H1 (cell line): ENCODE measurements around the gene TMEM125.

Experiments used
- CHD1 ChIP-seq: IDR thresholded peaks from 2 replicates; pipeline ENCODE4 v1.6.1; 2012; ENCODE audit warnings: low read depth, low read length, improper control_type of control experiment
- CTCF ChIP-seq, 3 experiments: IDR thresholded peaks; 1 replicate in 2 of 3; 2 replicates in 1 of 3; pipeline versions ENCODE4 v1.5.1 to v1.6.1; 2011; ENCODE audit warnings: low read length in 3 of 3, mild to moderate bottlenecking in 3 of 3, inconsistent platforms in 2 of 3, low read depth in 1 of 3, moderate library complexity in 1 of 3; ENCODE audit not compliant: insufficient read depth in 1 of 3; ENCODE audit errors: control extremely low read depth in 1 of 3
- EP300 ChIP-seq, 2 experiments: IDR thresholded peaks; 1 replicate in 1 of 2; 2 replicates in 1 of 2; pipeline ENCODE4 v1.6.1; 2011 to 2012; ENCODE audit warnings: low read depth in 2 of 2, low read length in 2 of 2, mild to moderate bottlenecking in 2 of 2, borderline replicate concordance in 1 of 2, inconsistent platforms in 1 of 2, moderate library complexity in 1 of 2
- GABPA ChIP-seq: IDR thresholded peaks from 2 replicates; pipeline ENCODE4 v1.6.1; 2011; ENCODE audit warnings: mild to moderate bottlenecking, low read length, moderate library complexity, borderline replicate concordance; ENCODE audit not compliant: insufficient read depth
- NRF1 ChIP-seq: IDR thresholded peaks from 2 replicates; pipeline ENCODE4 v1.6.1; 2011; ENCODE audit warnings: mild to moderate bottlenecking, low read depth, low read length, improper control_type of control experiment
- PHF8 ChIP-seq: fragments of 200-600 bp; sonication (generic); conservative IDR thresholded peaks from 2 replicates; pipeline ENCODE4 v1.7.1; 2012; ENCODE audit warnings: low read depth, mild to moderate bottlenecking, inconsistent platforms, low read length, moderate library complexity
- POLR2A ChIP-seq, 2 experiments: IDR thresholded peaks; 1 replicate in 1 of 2; 2 replicates in 1 of 2; pipeline ENCODE4 v1.6.1; 2011; ENCODE audit warnings: low read depth in 2 of 2, low read length in 2 of 2, mild to moderate bottlenecking in 2 of 2; ENCODE audit errors: control extremely low read depth in 1 of 2
- POLR2AphosphoS5 ChIP-seq: IDR thresholded peaks from 2 replicates; pipeline ENCODE4 v1.6.1; 2011; ENCODE audit warnings: low read depth, low read length
- RAD21 ChIP-seq, 2 experiments: IDR thresholded peaks in 1 of 2; conservative IDR thresholded peaks in 1 of 2; 2 replicates each; pipeline ENCODE4 v1.6.1; 2011; ENCODE audit warnings: low read depth in 2 of 2, low read length in 2 of 2, improper control_type of control experiment in 1 of 2, inconsistent platforms in 1 of 2, mild to moderate bottlenecking in 1 of 2, moderate library complexity in 1 of 2
- TBP ChIP-seq: IDR thresholded peaks from 2 replicates; pipeline ENCODE4 v1.6.1; 2011; ENCODE audit warnings: low read depth, low read length, improper control_type of control experiment

GRCh38 chr1:43305461-43305860 lies 35.7 kb downstream of the TMEM125 start:
- TF ChIP-seq POLR2AphosphoS5 (no peak), POLR2A (IDR thresholded peaks at IDR 0.05; ENCODE audit: control extremely low read depth in 1 of 2, low read depth in 2 of 2, low read length in 2 of 2) (no peak), RAD21 (IDR thresholded peaks at IDR 0.05 in 1 of 2, conservative IDR thresholded peaks at IDR 0.05 in 1 of 2; ENCODE audit: low read depth in 2 of 2, low read length in 2 of 2) (no peak), PHF8 (no peak), CTCF (IDR thresholded peaks at IDR 0.05; ENCODE audit: control extremely low read depth in 1 of 3, insufficient read depth in 1 of 3, low read depth in 1 of 3, low read length in 3 of 3) (no peak), TBP (no peak), GABPA (no peak), EP300 (IDR thresholded peaks at IDR 0.05; ENCODE audit: borderline replicate concordance in 1 of 2, low read depth in 2 of 2, low read length in 2 of 2) (no peak), NRF1 (no peak), CHD1 (no peak)
